Endothelial cell (in vitro differentiated cells): ENCODE data around the gene WNK2. TPM values are rescaled to one million over a fixed set of nuclear protein-coding genes. Genes with fewer than 3 reads are reported as not detected.

Experiments used
- DNase-seq: peaks from one replicate; pipeline ENCODE4 v3.0.0; 2021; ENCODE audit warnings: low spot score
- H3K27ac Mint-ChIP-seq: one replicate; pipeline ENCODE4 v1.8.0; 2021; ENCODE audit warnings: mixed read lengths, inconsistent platforms; ENCODE audit not compliant: unreplicated experiment
- H3K27me3 Mint-ChIP-seq: one replicate; pipeline ENCODE4 v1.8.0; 2021; ENCODE audit warnings: mild to moderate bottlenecking, moderate library complexity, mixed read lengths, inconsistent platforms; ENCODE audit not compliant: unreplicated experiment
- H3K36me3 Mint-ChIP-seq: one replicate; pipeline ENCODE4 v1.8.0; 2021; ENCODE audit warnings: mild to moderate bottlenecking, low read depth, mixed read lengths, inconsistent platforms; ENCODE audit not compliant: unreplicated experiment
- H3K4me1 Mint-ChIP-seq: one replicate; pipeline ENCODE4 v1.8.0; 2021; ENCODE audit warnings: mild to moderate bottlenecking, mixed read lengths, inconsistent platforms; ENCODE audit not compliant: unreplicated experiment
- H3K4me3 Mint-ChIP-seq: one replicate; pipeline ENCODE4 v1.8.0; 2021; ENCODE audit warnings: mild to moderate bottlenecking, mixed read lengths, inconsistent platforms; ENCODE audit not compliant: unreplicated experiment
- H3K9me3 Mint-ChIP-seq: one replicate; pipeline ENCODE4 v1.8.0; 2021; ENCODE audit warnings: mixed read lengths, inconsistent platforms; ENCODE audit not compliant: unreplicated experiment
- long read RNA-seq: library from polyadenylated mRNA; unstranded; transcript quantifications from one replicate; pipeline ENCODE4 v2.0.0, GENCODE V29; 2020; ENCODE audit not compliant: unreplicated experiment
- total RNA-seq: library from RNA; stranded (reverse); fragmentation: NEBNext Ultra II Directional; extraction: Animal tissue kit (Norgen Biotek cat#: 25700); gene quantifications from one replicate; pipeline ENCODE4 v1.2.1, GENCODE V29; 2021; ENCODE audit not compliant: unreplicated experiment
- TF ChIP-seq, protein P1 (sequence below): fragments of 200-600 bp; sonication (generic); IDR thresholded peaks from one replicate; pipeline ENCODE4 v1.5.0; 2021; ENCODE audit warnings: antibody characterized with exemption; ENCODE audit not compliant: unreplicated experiment

The WNK2 gene
- total RNA-seq: 0.82 TPM
- long read RNA-seq, partial matches to known transcripts: 0 of 4 reads
- long read RNA-seq, other reads (novel, unspliced or antisense): 4 of 4 reads

DNA sequence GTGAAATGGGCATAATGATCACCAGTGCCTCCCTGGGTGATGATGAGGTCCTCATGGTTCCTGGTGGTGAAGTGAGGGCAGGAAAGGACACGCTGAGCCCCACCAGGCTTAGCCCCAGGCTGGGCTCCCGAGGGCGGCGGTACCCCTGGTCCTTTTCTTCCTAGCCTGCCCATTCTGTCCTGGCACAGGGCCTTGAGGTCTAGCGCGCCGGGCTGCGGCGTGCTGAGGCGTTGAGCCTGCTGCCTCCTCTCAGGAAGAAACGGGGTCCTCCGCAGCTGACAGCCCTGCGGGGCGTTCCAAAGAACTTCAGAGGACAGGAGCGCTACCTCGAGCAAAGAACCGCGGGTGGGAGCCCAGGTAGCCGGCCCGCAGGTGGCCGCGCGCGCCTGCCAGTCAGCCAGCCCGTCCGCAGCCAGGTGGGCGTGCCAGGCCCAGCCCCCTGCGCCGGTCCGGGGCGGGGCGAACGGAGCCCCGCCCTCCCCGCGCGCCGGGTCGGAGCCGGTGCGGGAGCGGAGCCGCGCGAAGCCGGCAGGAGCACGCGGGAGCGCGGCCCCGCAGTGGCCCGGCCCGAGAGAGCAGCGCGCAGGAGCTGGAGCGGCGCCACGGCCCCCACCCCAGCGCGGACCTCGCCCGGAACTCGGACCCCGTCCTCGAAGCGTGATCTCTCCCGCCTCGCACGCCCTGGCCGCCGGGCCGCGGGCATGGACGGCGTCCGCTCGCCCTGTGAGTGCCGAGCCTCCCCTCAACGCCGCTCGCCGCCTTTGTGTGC lies at the start of gene WNK2:
WNK2 (plus strand) TSS at position 477 of the 769 bp plus-strand sequence. CDS start 791 bp downstream, outside the sequence.
- TF ChIP-seq, protein P1, sequence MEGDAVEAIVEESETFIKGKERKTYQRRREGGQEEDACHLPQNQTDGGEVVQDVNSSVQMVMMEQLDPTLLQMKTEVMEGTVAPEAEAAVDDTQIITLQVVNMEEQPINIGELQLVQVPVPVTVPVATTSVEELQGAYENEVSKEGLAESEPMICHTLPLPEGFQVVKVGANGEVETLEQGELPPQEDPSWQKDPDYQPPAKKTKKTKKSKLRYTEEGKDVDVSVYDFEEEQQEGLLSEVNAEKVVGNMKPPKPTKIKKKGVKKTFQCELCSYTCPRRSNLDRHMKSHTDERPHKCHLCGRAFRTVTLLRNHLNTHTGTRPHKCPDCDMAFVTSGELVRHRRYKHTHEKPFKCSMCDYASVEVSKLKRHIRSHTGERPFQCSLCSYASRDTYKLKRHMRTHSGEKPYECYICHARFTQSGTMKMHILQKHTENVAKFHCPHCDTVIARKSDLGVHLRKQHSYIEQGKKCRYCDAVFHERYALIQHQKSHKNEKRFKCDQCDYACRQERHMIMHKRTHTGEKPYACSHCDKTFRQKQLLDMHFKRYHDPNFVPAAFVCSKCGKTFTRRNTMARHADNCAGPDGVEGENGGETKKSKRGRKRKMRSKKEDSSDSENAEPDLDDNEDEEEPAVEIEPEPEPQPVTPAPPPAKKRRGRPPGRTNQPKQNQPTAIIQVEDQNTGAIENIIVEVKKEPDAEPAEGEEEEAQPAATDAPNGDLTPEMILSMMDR: no peak
- H3K27me3 Mint-ChIP-seq: peaks cover 32% of the 10 kb centered on the region
- H3K4me1 Mint-ChIP-seq: no peaks in the 10 kb centered on the region
- H3K27ac Mint-ChIP-seq: peak within 1 kb of the TSS; percentile 42
- H3K36me3 Mint-ChIP-seq: peaks cover 4% of the 10 kb centered on the region
- peak within 1 kb of the TSS; percentile 82 for H3K4me3 Mint-ChIP-seq
- DNase-seq: peak; percentile 27
- no peaks in the 10 kb centered on the region for H3K9me3 Mint-ChIP-seq

DNA sequence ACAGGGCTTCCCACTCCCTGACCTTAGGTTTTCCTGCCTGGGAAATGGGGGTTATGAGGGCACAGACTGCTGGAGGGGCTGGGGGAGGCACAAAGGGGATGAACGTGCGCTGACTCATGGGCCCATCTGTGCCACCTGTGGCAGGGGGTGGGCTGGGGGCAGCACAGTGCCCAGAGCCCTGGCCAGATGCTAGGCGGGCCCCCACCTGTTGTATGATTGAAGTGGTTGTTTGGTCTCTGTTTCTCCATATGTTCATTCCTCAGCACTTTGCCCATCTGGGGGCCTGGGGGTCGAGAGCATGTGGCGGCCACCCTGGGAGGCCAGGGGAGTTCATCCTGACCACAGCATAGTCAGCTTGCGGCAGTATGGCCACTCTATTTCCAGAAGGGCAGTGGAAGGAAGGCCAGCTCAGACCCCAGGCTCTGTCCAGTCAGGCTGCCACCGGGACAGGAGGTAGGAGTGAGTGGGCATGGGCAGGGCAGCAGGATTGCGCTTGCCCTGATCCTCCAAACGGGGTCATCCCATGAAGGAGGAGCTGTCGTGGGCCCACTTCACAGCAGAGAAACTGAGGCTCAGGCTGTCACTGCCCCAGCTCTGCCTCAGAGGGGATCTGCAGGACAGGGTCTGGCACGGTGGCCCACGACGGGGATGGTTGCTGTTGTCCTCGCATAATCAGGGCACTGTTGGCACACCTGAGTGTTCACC lies 49.0 kb upstream of the WNK2 start:
- peak overlapping the region; percentile 82 for H3K4me3 Mint-ChIP-seq
- peaks cover 29% of the 10 kb centered on the region for H3K4me1 Mint-ChIP-seq
- H3K36me3 Mint-ChIP-seq: no peaks in the 10 kb centered on the region
- TF ChIP-seq, protein P1: no peak
- peaks cover 8% of the 10 kb centered on the region for H3K27me3 Mint-ChIP-seq
- no peaks in the 10 kb centered on the region for H3K9me3 Mint-ChIP-seq
- DNase-seq: no peak
- H3K27ac Mint-ChIP-seq: no peak overlapping the region

DNA sequence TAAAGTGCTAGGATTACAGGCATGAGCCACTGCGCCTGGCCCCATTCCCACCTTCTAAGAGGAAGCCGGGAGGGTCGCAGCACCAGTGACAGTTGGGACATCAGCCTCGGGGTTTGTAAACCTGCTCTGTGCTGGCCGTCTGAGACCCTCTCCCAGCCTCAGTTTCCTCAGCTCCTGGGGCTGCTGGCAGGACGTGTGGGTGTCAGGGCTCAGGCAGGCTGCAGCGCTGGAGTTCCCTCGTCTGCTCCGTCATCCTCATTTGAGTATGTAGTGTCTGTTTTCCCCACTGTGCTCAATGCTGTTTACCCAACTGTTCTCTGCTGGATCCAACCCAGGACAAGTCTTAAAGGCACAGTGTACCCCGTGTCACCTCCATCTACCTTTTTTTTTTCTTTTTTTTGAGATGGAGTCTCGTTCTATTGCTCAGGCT lies 47.9 kb upstream of the WNK2 start:
- Mint-ChIP-seq H3K27ac (no peak overlapping the region), H3K9me3 (no peaks in the 10 kb centered on the region), H3K36me3 (no peaks in the 10 kb centered on the region), H3K4me1 (peaks cover 22% of the 10 kb centered on the region), H3K27me3 (peaks cover 10% of the 10 kb centered on the region), H3K4me3 (no peak overlapping the region)
- TF ChIP-seq, protein P1: no peak
- no peak for DNase-seq

DNA sequence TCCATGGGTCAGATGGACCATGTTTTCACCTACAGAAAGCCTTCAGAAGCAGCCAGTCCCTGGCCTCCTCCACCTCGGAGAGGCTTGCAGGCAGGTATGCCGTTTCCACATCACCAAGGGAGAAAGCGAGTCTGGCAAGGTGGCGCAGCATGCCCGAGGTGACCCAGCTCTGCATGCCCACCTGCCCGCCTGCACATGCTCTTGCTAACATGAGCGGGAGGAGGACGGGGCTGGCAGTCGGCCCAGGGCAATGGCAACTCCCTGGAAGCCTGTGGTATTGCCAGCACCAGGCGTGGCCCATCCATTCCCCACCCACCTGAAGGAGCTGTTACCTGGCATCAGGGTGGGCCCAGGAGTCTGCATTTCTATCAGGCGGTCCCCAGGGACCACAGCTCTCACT lies 46.6 kb upstream of the WNK2 start:
- Mint-ChIP-seq H3K4me1 (peaks cover 12% of the 10 kb centered on the region), H3K9me3 (no peaks in the 10 kb centered on the region), H3K36me3 (no peaks in the 10 kb centered on the region), H3K4me3 (no peak overlapping the region), H3K27me3 (peaks cover 8% of the 10 kb centered on the region), H3K27ac (no peak overlapping the region)
- TF ChIP-seq, protein P1: no peak
- DNase-seq: no peak
